ENCODE results near the gene TTC33.

The TTC33 gene

GRCh38 chr5:40676613-40677343 is 79.0 kb downstream of the TTC33 start:
- no peak overlapping the region for H3K4me3 ChIP-seq (ENCODE audit: low read length)
- no peak overlapping the region for H3K9ac ChIP-seq (ENCODE audit: low read length)

GRCh38 chr5:40675396-40676133 is 80.2 kb downstream of the TTC33 start:
- TF ChIP-seq, protein P1, sequence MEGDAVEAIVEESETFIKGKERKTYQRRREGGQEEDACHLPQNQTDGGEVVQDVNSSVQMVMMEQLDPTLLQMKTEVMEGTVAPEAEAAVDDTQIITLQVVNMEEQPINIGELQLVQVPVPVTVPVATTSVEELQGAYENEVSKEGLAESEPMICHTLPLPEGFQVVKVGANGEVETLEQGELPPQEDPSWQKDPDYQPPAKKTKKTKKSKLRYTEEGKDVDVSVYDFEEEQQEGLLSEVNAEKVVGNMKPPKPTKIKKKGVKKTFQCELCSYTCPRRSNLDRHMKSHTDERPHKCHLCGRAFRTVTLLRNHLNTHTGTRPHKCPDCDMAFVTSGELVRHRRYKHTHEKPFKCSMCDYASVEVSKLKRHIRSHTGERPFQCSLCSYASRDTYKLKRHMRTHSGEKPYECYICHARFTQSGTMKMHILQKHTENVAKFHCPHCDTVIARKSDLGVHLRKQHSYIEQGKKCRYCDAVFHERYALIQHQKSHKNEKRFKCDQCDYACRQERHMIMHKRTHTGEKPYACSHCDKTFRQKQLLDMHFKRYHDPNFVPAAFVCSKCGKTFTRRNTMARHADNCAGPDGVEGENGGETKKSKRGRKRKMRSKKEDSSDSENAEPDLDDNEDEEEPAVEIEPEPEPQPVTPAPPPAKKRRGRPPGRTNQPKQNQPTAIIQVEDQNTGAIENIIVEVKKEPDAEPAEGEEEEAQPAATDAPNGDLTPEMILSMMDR (IDR thresholded peaks at IDR 0.05; ENCODE audit: low read depth, low read length) = no peak
- no peak for TF ChIP-seq EZH2phosphoT487 (IDR thresholded peaks at IDR 0.05; ENCODE audit: low read depth)
- Histone ChIP-seq H3K9me3 (ENCODE audit: insufficient read depth, low read length) (no peaks in the 10 kb centered on the region), H3K27ac (ENCODE audit: low read length) (no peak overlapping the region), H2AFZ (ENCODE audit: low read depth, low read length) (no peak overlapping the region), H3K9ac (ENCODE audit: low read length) (no peak overlapping the region), H3K79me2 (ENCODE audit: low read length) (peaks cover 15% of the 10 kb centered on the region), H3K36me3 (replicated peaks; ENCODE audit: low read depth, low read length) (peaks cover 2% of the 10 kb centered on the region), H3K4me2 (ENCODE audit: low read length) (no peak overlapping the region), H3K4me3 (ENCODE audit: low read length) (no peak overlapping the region), H3K27me3 (ENCODE audit: low read depth, low read length) (no peaks in the 10 kb centered on the region), H3K4me1 (ENCODE audit: low read length) (peaks cover 28% of the 10 kb centered on the region), H4K20me1 (ENCODE audit: insufficient read depth, low read length) (peaks cover 6% of the 10 kb centered on the region; the same call in 1 of the 2 replicates)

More at GRCh38 chr5:40676613-40677343, 79.0 kb downstream of the TTC33 start:
- Histone ChIP-seq H3K9me3 (ENCODE audit: insufficient read depth, low read length) (no peaks in the 10 kb centered on the region), H4K20me1 (ENCODE audit: insufficient read depth, low read length) (peaks cover 6% of the 10 kb centered on the region; the same call in 1 of the 2 replicates), H3K4me2 (ENCODE audit: low read length) (0 out of 2 replicates have a peak overlapping the region, but pooled peaks have one; percentile 91), H3K79me2 (ENCODE audit: low read length) (peaks cover 27% of the 10 kb centered on the region), H2AFZ (ENCODE audit: low read depth, low read length) (no peak overlapping the region), H3K4me1 (ENCODE audit: low read length) (peaks cover 24% of the 10 kb centered on the region), H3K27ac (ENCODE audit: low read length) (no peak overlapping the region), H3K27me3 (ENCODE audit: low read depth, low read length) (no peaks in the 10 kb centered on the region), H3K36me3 (replicated peaks; ENCODE audit: low read depth, low read length) (peaks cover 14% of the 10 kb centered on the region)
- no peak for TF ChIP-seq EZH2phosphoT487 (IDR thresholded peaks at IDR 0.05; ENCODE audit: low read depth)
- TF ChIP-seq, protein P1 (IDR thresholded peaks at IDR 0.05; ENCODE audit: low read depth, low read length) = no peak

DNA sequence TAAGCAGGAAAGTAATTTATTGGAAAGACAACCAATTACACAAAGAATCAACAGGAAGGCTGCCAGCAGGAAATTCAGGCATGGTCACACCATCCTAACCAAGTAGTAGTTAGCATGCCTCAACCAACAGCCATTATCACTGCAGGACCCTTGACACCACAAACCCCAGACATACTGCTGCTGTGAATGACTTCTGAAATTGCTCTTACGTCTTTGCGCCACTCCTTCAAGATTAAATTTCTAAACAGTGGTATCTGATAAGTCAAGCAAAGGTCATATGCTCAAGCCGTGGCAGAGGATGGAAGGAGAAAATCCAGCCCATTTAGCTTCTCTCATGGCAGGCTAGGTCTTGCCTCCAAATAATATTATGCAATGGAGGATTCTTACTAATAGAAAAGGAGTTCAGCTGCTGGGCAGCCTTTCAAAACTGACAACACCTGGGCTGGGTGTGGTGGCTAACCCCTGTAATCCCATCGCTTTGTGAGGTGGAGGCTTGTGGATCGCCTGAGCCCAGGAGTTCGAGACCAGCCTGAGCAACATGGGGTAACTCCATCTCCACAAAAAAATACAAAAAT is 81.0 kb downstream of the TTC33 start:
- no peak overlapping the region for H3K4me3 ChIP-seq (ENCODE audit: low read length)

More for the DNA sequence above, 81.0 kb downstream of the TTC33 start:
- H3K9ac ChIP-seq (ENCODE audit: low read length) = no peak overlapping the region
- H2AFZ ChIP-seq (ENCODE audit: low read depth, low read length) = no peak overlapping the region
- H4K20me1 ChIP-seq (ENCODE audit: insufficient read depth, low read length) = no peaks in the 10 kb centered on the region
- TF ChIP-seq, protein P1 (IDR thresholded peaks at IDR 0.05; ENCODE audit: low read depth, low read length) = no peak
- TF ChIP-seq EZH2phosphoT487 (IDR thresholded peaks at IDR 0.05; ENCODE audit: low read depth) = no peak
- H3K4me1 ChIP-seq (ENCODE audit: low read length) = peaks cover 35% of the 10 kb centered on the region
- no peak overlapping the region for H3K27ac ChIP-seq (ENCODE audit: low read length)
- no peaks in the 10 kb centered on the region for H3K9me3 ChIP-seq (ENCODE audit: insufficient read depth, low read length)
- peaks cover 7% of the 10 kb centered on the region for H3K79me2 ChIP-seq (ENCODE audit: low read length)
- H3K4me2 ChIP-seq (ENCODE audit: low read length) = no peak overlapping the region
- H3K36me3 ChIP-seq (replicated peaks; ENCODE audit: low read depth, low read length) = no peaks in the 10 kb centered on the region
- H3K27me3 ChIP-seq (ENCODE audit: low read depth, low read length) = no peaks in the 10 kb centered on the region

Measured in OCI-LY3 (cell line).